ENCODE results near the gene AEBP2.

The AEBP2 gene

DNA sequence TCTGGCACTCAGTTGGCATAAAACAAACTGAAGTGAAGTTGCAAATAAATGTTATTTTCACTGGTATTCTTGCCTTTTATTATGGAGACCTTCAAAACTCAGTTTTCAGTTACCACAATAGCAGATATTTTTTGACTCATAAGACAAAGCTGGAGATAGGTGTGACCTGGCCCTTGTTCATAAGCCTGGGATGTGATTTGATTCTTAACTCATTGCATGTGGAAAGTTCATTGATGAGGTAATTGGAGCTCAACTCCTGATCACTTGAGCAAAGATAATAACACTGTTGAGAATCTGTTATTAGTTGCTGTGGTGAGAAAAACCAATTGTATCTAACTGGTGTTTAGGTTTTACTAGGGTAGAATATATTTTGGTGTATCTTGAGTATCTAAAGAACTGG lies 105.1 kb downstream of the AEBP2 start:
- no peaks in the 10 kb centered on the region for H4K20me1 ChIP-seq (ENCODE audit: insufficient read depth, low read length)
- no peaks in the 10 kb centered on the region for H3K9me2 ChIP-seq (replicated peaks; ENCODE audit: insufficient read depth, low read length)
- no peak overlapping the region for H3K27ac ChIP-seq (ENCODE audit: low read length)
- no peak overlapping the region for H2AFZ ChIP-seq (ENCODE audit: low read length)
- TF ChIP-seq, protein P1, sequence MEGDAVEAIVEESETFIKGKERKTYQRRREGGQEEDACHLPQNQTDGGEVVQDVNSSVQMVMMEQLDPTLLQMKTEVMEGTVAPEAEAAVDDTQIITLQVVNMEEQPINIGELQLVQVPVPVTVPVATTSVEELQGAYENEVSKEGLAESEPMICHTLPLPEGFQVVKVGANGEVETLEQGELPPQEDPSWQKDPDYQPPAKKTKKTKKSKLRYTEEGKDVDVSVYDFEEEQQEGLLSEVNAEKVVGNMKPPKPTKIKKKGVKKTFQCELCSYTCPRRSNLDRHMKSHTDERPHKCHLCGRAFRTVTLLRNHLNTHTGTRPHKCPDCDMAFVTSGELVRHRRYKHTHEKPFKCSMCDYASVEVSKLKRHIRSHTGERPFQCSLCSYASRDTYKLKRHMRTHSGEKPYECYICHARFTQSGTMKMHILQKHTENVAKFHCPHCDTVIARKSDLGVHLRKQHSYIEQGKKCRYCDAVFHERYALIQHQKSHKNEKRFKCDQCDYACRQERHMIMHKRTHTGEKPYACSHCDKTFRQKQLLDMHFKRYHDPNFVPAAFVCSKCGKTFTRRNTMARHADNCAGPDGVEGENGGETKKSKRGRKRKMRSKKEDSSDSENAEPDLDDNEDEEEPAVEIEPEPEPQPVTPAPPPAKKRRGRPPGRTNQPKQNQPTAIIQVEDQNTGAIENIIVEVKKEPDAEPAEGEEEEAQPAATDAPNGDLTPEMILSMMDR (IDR thresholded peaks at IDR 0.05; ENCODE audit: low read length), result no peak
- H3K4me1 ChIP-seq (ENCODE audit: low read length), result no peaks in the 10 kb centered on the region
- H3K36me3 ChIP-seq (replicated peaks; ENCODE audit: insufficient read depth, low read length), result no peaks in the 10 kb centered on the region
- no peaks in the 10 kb centered on the region for H3K9me3 ChIP-seq (replicated peaks; ENCODE audit: insufficient read depth, low read length)
- H3K79me2 ChIP-seq (ENCODE audit: low read length), result no peaks in the 10 kb centered on the region
- no peaks in the 10 kb centered on the region for H3K27me3 ChIP-seq (replicated peaks; ENCODE audit: insufficient read depth, low read length)
- no peaks in the 10 kb centered on the region for H3F3A ChIP-seq (ENCODE audit: insufficient read depth, low read length)
- H3K4me3 ChIP-seq (ENCODE audit: low read length), result no peak overlapping the region
- DNase-seq, result no peak
- no peak overlapping the region for H3K4me2 ChIP-seq (ENCODE audit: low read depth, low read length)
- no peak overlapping the region for H3K9ac ChIP-seq (ENCODE audit: low read length)

DNA sequence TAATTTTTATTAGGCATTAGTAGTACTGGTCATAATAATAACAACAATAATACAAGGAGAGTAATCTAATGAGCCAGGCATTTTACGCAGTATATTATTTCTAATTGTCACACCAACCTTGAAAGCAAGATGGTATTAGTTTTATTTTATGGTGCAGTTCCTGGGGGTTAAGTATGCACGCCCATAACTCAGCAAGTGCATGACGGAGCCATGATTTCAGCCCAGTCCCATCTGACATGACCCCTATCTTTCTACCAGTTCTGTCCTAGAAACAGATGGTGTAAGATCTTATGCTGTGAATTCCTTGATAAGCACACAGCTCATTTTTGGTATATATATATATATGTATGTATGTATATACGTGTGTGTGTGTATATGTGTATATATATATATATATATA lies 106.0 kb downstream of the AEBP2 start:
- Histone ChIP-seq H3K4me3 (ENCODE audit: low read length) (no peak overlapping the region), H3K4me2 (ENCODE audit: low read depth, low read length) (no peak overlapping the region), H3K4me1 (ENCODE audit: low read length) (no peaks in the 10 kb centered on the region), H3K9me2 (replicated peaks; ENCODE audit: insufficient read depth, low read length) (no peaks in the 10 kb centered on the region), H3K9ac (ENCODE audit: low read length) (no peak overlapping the region), H3K36me3 (replicated peaks; ENCODE audit: insufficient read depth, low read length) (no peaks in the 10 kb centered on the region), H3K9me3 (replicated peaks; ENCODE audit: insufficient read depth, low read length) (no peaks in the 10 kb centered on the region), H3F3A (ENCODE audit: insufficient read depth, low read length) (no peaks in the 10 kb centered on the region), H3K27ac (ENCODE audit: low read length) (no peak overlapping the region), H3K79me2 (ENCODE audit: low read length) (no peaks in the 10 kb centered on the region), H4K20me1 (ENCODE audit: insufficient read depth, low read length) (no peaks in the 10 kb centered on the region), H3K27me3 (replicated peaks; ENCODE audit: insufficient read depth, low read length) (no peaks in the 10 kb centered on the region), H2AFZ (ENCODE audit: low read length) (no peak overlapping the region)
- no peak for TF ChIP-seq EZH2phosphoT487 (IDR thresholded peaks at IDR 0.05; ENCODE audit: low read length)
- TF ChIP-seq, protein P1 (IDR thresholded peaks at IDR 0.05; ENCODE audit: low read length), result no peak
- no peak for TF ChIP-seq EZH2 (optimal IDR thresholded peaks at IDR 0.05; ENCODE audit: low read depth, low read length)
- DNase-seq, result no peak

DNA sequence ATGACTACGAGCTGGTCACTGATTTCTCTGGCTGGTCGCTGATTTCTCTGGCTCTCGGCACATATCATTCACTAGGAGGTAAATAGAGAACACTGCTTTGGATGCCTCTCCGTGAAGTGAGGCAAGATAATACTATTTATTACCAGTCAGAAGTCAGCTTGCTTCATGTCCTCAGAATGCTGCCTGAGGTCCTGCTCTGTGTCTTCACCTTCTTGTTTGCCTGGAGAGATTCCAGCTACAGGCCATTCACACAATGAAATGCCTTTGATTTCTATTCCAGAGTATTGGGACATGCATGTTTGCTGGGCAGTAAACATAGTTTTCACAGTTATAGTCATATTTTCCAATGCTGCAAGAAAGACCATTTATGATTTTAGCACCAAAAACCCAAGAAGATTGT lies 106.7 kb downstream of the AEBP2 start:
- H3K79me2 ChIP-seq (ENCODE audit: low read length), result no peaks in the 10 kb centered on the region
- H3K9ac ChIP-seq (ENCODE audit: low read length), result no peak overlapping the region
- no peak for DNase-seq
- H3K27ac ChIP-seq (ENCODE audit: low read length), result no peak overlapping the region
- H3K36me3 ChIP-seq (replicated peaks; ENCODE audit: insufficient read depth, low read length), result no peaks in the 10 kb centered on the region
- TF ChIP-seq EZH2phosphoT487 (IDR thresholded peaks at IDR 0.05; ENCODE audit: low read length) (no peak), EZH2 (optimal IDR thresholded peaks at IDR 0.05; ENCODE audit: low read depth, low read length) (no peak)
- TF ChIP-seq, protein P1 (IDR thresholded peaks at IDR 0.05; ENCODE audit: low read length), result no peak
- H3K4me2 ChIP-seq (ENCODE audit: low read depth, low read length), result no peak overlapping the region
- no peaks in the 10 kb centered on the region for H3K27me3 ChIP-seq (replicated peaks; ENCODE audit: insufficient read depth, low read length)
- no peaks in the 10 kb centered on the region for H3K9me3 ChIP-seq (replicated peaks; ENCODE audit: insufficient read depth, low read length)
- no peak overlapping the region for H3K4me3 ChIP-seq (ENCODE audit: low read length)
- no peaks in the 10 kb centered on the region for H4K20me1 ChIP-seq (ENCODE audit: insufficient read depth, low read length)
- H3K9me2 ChIP-seq (replicated peaks; ENCODE audit: insufficient read depth, low read length), result no peaks in the 10 kb centered on the region
- H2AFZ ChIP-seq (ENCODE audit: low read length), result no peak overlapping the region
- no peaks in the 10 kb centered on the region for H3F3A ChIP-seq (ENCODE audit: insufficient read depth, low read length)
- H3K4me1 ChIP-seq (ENCODE audit: low read length), result no peaks in the 10 kb centered on the region
